Measurements from ENCODE around the gene BACH2. TPM values are rescaled to one million over a fixed set of nuclear protein-coding genes. Genes with fewer than 3 reads are reported as not detected.

Gene BACH2
- polyA plus RNA-seq, 1 donor from 2014 or later: 45.5 TPM

DNA sequence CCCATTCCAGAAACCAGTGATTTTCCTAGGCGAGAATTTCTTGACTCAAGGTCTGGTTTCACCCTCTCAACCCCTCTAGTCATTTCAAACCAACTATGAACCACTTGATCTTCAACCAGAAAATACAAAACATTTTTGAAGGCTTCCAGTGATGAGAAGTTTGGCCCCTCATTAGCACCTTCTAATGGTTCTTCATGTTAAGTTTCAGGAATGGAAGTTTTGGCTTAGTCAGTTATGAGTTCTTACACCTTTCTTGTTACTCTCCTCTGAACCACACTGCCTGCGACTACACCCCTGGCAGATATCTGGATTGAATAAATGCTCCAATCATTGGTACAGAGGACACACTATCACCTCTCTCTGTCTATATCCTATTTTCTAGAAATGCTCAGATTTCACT lies 335.2 kb downstream of the BACH2 start:
- no peaks in the 10 kb centered on the region for H3F3A ChIP-seq (ENCODE audit: insufficient read depth, low read length, poor library complexity, severe bottlenecking)
- H3K9ac ChIP-seq (ENCODE audit: low read length): no peak overlapping the region
- no peaks in the 10 kb centered on the region for H3K9me2 ChIP-seq (ENCODE audit: insufficient read depth, low read length)
- H2AFZ ChIP-seq (ENCODE audit: low read depth, low read length): no peak overlapping the region
- H4K20me1 ChIP-seq (ENCODE audit: insufficient read depth): no peaks in the 10 kb centered on the region
- H3K27me3 ChIP-seq (ENCODE audit: insufficient read depth, low read depth, low read length): no peaks in the 10 kb centered on the region
- H3K27ac ChIP-seq (ENCODE audit: low read length): no peak overlapping the region
- TF ChIP-seq, protein P1, sequence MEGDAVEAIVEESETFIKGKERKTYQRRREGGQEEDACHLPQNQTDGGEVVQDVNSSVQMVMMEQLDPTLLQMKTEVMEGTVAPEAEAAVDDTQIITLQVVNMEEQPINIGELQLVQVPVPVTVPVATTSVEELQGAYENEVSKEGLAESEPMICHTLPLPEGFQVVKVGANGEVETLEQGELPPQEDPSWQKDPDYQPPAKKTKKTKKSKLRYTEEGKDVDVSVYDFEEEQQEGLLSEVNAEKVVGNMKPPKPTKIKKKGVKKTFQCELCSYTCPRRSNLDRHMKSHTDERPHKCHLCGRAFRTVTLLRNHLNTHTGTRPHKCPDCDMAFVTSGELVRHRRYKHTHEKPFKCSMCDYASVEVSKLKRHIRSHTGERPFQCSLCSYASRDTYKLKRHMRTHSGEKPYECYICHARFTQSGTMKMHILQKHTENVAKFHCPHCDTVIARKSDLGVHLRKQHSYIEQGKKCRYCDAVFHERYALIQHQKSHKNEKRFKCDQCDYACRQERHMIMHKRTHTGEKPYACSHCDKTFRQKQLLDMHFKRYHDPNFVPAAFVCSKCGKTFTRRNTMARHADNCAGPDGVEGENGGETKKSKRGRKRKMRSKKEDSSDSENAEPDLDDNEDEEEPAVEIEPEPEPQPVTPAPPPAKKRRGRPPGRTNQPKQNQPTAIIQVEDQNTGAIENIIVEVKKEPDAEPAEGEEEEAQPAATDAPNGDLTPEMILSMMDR (IDR thresholded peaks at IDR 0.05; ENCODE audit: poor library complexity, severe bottlenecking): no peak
- TF ChIP-seq TAF1 (IDR thresholded peaks at IDR 0.05; ENCODE audit: low read depth): no peak
- TF ChIP-seq EZH2 (IDR thresholded peaks at IDR 0.05; ENCODE audit: borderline replicate concordance, insufficient read depth, low read length, poor library complexity, severe bottlenecking): no peak
- TF ChIP-seq, protein P2, sequence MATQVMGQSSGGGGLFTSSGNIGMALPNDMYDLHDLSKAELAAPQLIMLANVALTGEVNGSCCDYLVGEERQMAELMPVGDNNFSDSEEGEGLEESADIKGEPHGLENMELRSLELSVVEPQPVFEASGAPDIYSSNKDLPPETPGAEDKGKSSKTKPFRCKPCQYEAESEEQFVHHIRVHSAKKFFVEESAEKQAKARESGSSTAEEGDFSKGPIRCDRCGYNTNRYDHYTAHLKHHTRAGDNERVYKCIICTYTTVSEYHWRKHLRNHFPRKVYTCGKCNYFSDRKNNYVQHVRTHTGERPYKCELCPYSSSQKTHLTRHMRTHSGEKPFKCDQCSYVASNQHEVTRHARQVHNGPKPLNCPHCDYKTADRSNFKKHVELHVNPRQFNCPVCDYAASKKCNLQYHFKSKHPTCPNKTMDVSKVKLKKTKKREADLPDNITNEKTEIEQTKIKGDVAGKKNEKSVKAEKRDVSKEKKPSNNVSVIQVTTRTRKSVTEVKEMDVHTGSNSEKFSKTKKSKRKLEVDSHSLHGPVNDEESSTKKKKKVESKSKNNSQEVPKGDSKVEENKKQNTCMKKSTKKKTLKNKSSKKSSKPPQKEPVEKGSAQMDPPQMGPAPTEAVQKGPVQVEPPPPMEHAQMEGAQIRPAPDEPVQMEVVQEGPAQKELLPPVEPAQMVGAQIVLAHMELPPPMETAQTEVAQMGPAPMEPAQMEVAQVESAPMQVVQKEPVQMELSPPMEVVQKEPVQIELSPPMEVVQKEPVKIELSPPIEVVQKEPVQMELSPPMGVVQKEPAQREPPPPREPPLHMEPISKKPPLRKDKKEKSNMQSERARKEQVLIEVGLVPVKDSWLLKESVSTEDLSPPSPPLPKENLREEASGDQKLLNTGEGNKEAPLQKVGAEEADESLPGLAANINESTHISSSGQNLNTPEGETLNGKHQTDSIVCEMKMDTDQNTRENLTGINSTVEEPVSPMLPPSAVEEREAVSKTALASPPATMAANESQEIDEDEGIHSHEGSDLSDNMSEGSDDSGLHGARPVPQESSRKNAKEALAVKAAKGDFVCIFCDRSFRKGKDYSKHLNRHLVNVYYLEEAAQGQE (IDR thresholded peaks at IDR 0.05; ENCODE audit: borderline replicate concordance): no peak
- TF ChIP-seq RAD21 (conservative IDR thresholded peaks at IDR 0.05): no peak
- TF ChIP-seq MXI1 (conservative IDR thresholded peaks at IDR 0.05; ENCODE audit: poor library complexity, severe bottlenecking): no peak
- no peak for TF ChIP-seq SMC3 (conservative IDR thresholded peaks at IDR 0.05; ENCODE audit: poor library complexity)
- no peak for TF ChIP-seq POLR2AphosphoS5 (IDR thresholded peaks at IDR 0.05)
- TF ChIP-seq EP300 (conservative IDR thresholded peaks at IDR 0.05; ENCODE audit: poor library complexity, severe bottlenecking): no peak
- H3K4me3 ChIP-seq (ENCODE audit: low read length): no peak overlapping the region
- no peak overlapping the region for H3K4me2 ChIP-seq (ENCODE audit: low read length)
- no peaks in the 10 kb centered on the region for H3K9me3 ChIP-seq (ENCODE audit: low read length)
- H3K36me3 ChIP-seq (ENCODE audit: insufficient read depth, low read length): no peaks in the 10 kb centered on the region
- no peaks in the 10 kb centered on the region for H3K79me2 ChIP-seq (replicated peaks; ENCODE audit: insufficient read depth, low read length)

DNA sequence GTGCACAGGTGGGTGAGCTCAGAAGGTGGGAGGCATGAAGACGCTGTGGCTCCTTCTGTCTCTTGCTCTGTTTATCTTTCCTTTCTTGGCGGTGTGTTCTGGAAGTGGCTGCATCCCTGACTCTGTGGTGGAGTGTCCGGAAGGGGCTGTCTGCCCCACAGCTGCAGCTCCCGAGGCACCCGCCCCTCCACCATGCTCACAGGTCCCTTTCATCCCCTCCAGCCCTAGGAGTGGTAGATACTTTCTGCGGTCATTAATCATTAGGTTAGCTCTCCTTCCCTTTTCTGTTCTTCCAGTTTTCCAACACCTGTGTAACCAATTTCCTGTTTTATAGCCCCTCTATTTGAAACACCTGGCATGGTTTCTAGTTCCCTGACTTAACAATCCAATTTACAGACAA lies 336.8 kb downstream of the BACH2 start:
- no peaks in the 10 kb centered on the region for H3K9me3 ChIP-seq (ENCODE audit: low read length)
- TF ChIP-seq MXI1 (conservative IDR thresholded peaks at IDR 0.05; ENCODE audit: poor library complexity, severe bottlenecking) (no peak), EP300 (conservative IDR thresholded peaks at IDR 0.05; ENCODE audit: poor library complexity, severe bottlenecking) (no peak), EZH2 (IDR thresholded peaks at IDR 0.05; ENCODE audit: borderline replicate concordance, insufficient read depth, low read length, poor library complexity, severe bottlenecking) (no peak), TAF1 (IDR thresholded peaks at IDR 0.05; ENCODE audit: low read depth) (no peak), POLR2AphosphoS5 (IDR thresholded peaks at IDR 0.05) (no peak), RAD21 (conservative IDR thresholded peaks at IDR 0.05) (no peak)
- TF ChIP-seq, protein P2 (IDR thresholded peaks at IDR 0.05; ENCODE audit: borderline replicate concordance): no peak
- TF ChIP-seq, protein P1 (IDR thresholded peaks at IDR 0.05; ENCODE audit: poor library complexity, severe bottlenecking): no peak

More for the DNA sequence above, 336.8 kb downstream of the BACH2 start:
- Histone ChIP-seq H4K20me1 (ENCODE audit: insufficient read depth) (no peaks in the 10 kb centered on the region), H3K9ac (ENCODE audit: low read length) (no peak overlapping the region), H3K27me3 (ENCODE audit: insufficient read depth, low read depth, low read length) (no peaks in the 10 kb centered on the region), H3F3A (ENCODE audit: insufficient read depth, low read length, poor library complexity, severe bottlenecking) (no peaks in the 10 kb centered on the region), H3K36me3 (ENCODE audit: insufficient read depth, low read length) (no peaks in the 10 kb centered on the region), H3K79me2 (replicated peaks; ENCODE audit: insufficient read depth, low read length) (no peaks in the 10 kb centered on the region), H3K4me2 (ENCODE audit: low read length) (no peak overlapping the region), H2AFZ (ENCODE audit: low read depth, low read length) (no peak overlapping the region), H3K4me3 (ENCODE audit: low read length) (no peak overlapping the region), H3K9me2 (ENCODE audit: insufficient read depth, low read length) (no peaks in the 10 kb centered on the region), H3K27ac (ENCODE audit: low read length) (no peak overlapping the region)
